A549 (cell line): ENCODE results near the gene CEPT1. TPM values are rescaled to one million over a fixed set of nuclear protein-coding genes. Genes with fewer than 3 reads are reported as not detected.

Source experiments
- ATAC-seq, 2 experiments: fragments of 200-7000 bp in 1 of 2; fragments of >200 bp in 1 of 2; cut with Nextera tagmentation in 1 of 2; cut with Tn5 transposase in 1 of 2; 3 replicates each; pipeline versions ENCODE4 v1.8.0 to v1.9.1; 2018 to 2020; ENCODE audit warnings: mild to moderate bottlenecking in 1 of 2, moderate library complexity in 1 of 2
- CTCF ChIA-PET: fragments of 300-600 bp; sonication (Branson Sonifier 250); formaldehyde crosslinking; extraction: SDS; loops from one replicate; lab custom pipeline; 2021; ENCODE audit warnings: antibody characterized with exemption, inconsistent platforms; lab: Yijun Ruan, JAX
- POLR2A ChIA-PET: fragments of 350-600 bp; formaldehyde crosslinking; extraction: SDS; loops from one replicate; lab custom pipeline; 2021; ENCODE audit warnings: antibody characterized with exemption, inconsistent platforms; lab: Yijun Ruan, JAX
- DNase-seq, 2 experiments: peaks; one replicate each; pipeline versions ENCODE4 v3.0.0 to v3.0.0-alpha.2; 2011 to 2016; ENCODE audit warnings: low read depth in 1 of 2, low spot score in 1 of 2
- FAIRE-seq: peaks from 2 replicates; lab custom pipeline; 2011; peaks lifted over from hg19 to GRCh38; lab: Jason Lieb, UNC
- H3K27ac ChIP-seq, 2 experiments: fragments of >200 bp; sonication (Bioruptor Twin); formaldehyde crosslinking; 3 replicates each; pipeline ENCODE4 v1.5.1; 2016 to 2017
- H3K4me1 ChIP-seq: fragments of >200 bp; sonication (Bioruptor Twin); formaldehyde crosslinking; 3 replicates; pipeline ENCODE4 v1.6.1; 2016
- H3K4me2 ChIP-seq: fragments of >200 bp; sonication (Bioruptor Twin); formaldehyde crosslinking; 3 replicates; pipeline ENCODE4 v1.6.1; 2016
- H3K4me3 ChIP-seq: fragments of >200 bp; sonication (Bioruptor Twin); formaldehyde crosslinking; 3 replicates; pipeline ENCODE4 v1.5.1; 2016
- H3K9me3 ChIP-seq: fragments of >200 bp; sonication (Bioruptor Twin); formaldehyde crosslinking; 3 replicates; pipeline ENCODE4 v1.6.1; 2016
- CEBPB ChIP-seq, 2 experiments: fragments of >200 bp in 1 of 2; sonication (Bioruptor Twin) in 1 of 2; formaldehyde crosslinking in 1 of 2; IDR thresholded peaks; 2 replicates each; pipeline ENCODE4 v1.6.1; 2012 to 2016
- HDAC2 ChIP-seq: fragments of 200-600 bp; sonication (generic); IDR thresholded peaks from 2 replicates; pipeline ENCODE4 v1.6.1; 2016
- HMGXB4 ChIP-seq: fragments of 250-450 bp; sonication (Bioruptor Pico); IDR thresholded peaks from 2 replicates; pipeline ENCODE4 v1.5.0; 2021; ENCODE audit warnings: mild to moderate bottlenecking, moderate library complexity, borderline replicate concordance
- HOXA7 ChIP-seq: fragments of 250-450 bp; sonication (Bioruptor Pico); IDR thresholded peaks from 2 replicates; pipeline ENCODE4 v1.5.0; 2020; ENCODE audit warnings: mild to moderate bottlenecking, moderate library complexity
- KDM1A ChIP-seq: fragments of 200-600 bp; sonication (generic); IDR thresholded peaks from 2 replicates; pipeline ENCODE4 v1.6.1; 2016; ENCODE audit warnings: low read depth, mild to moderate bottlenecking
- MAFK ChIP-seq: fragments of 450-650 bp; IDR thresholded peaks from 2 replicates; pipeline ENCODE4 v1.6.1; 2014; ENCODE audit not compliant: partially characterized antibody
- MAZ ChIP-seq: fragments of 150-350 bp; IDR thresholded peaks from 2 replicates; pipeline ENCODE4 v1.6.1; 2014; ENCODE audit warnings: antibody characterized with exemption, low read depth, low read length, borderline replicate concordance
- NFE2L2 ChIP-seq: fragments of 150-350 bp; conservative IDR thresholded peaks from 2 replicates; pipeline ENCODE4 v1.6.1; 2014; ENCODE audit warnings: low read length
- PHF8 ChIP-seq: fragments of 200-600 bp; sonication (generic); IDR thresholded peaks from 2 replicates; pipeline ENCODE4 v1.6.1; 2016; ENCODE audit warnings: low read depth, mild to moderate bottlenecking, antibody characterized with exemption, moderate library complexity, borderline replicate concordance
- POLR2A ChIP-seq: IDR thresholded peaks from 2 replicates; pipeline ENCODE4 v1.6.1; 2012; ENCODE audit warnings: mild to moderate bottlenecking, low read length
- RCOR1 ChIP-seq: fragments of 150-350 bp; IDR thresholded peaks from 2 replicates; pipeline ENCODE4 v1.6.1; 2014; ENCODE audit warnings: antibody characterized with exemption, low read length, low read depth
- RFX5 ChIP-seq: fragments of 450-650 bp; IDR thresholded peaks from 2 replicates; pipeline ENCODE4 v1.7.1; 2014; ENCODE audit warnings: antibody characterized with exemption, mild to moderate bottlenecking, moderate library complexity
- TP53 ChIP-seq: fragments of 250-450 bp; sonication (Bioruptor Pico); IDR thresholded peaks from 2 replicates; pipeline ENCODE4 v1.5.0; 2021; ENCODE audit warnings: mild to moderate bottlenecking, moderate library complexity
- ZC3H11A ChIP-seq: fragments of 450-650 bp; IDR thresholded peaks from 2 replicates; pipeline ENCODE4 v1.6.1; 2014; ENCODE audit warnings: antibody characterized with exemption, mild to moderate bottlenecking
- ZNF302 ChIP-seq: fragments of 250-450 bp; sonication (Bioruptor Pico); IDR thresholded peaks from 2 replicates; pipeline ENCODE4 v1.9.0; 2021; ENCODE audit warnings: inconsistent platforms, mild to moderate bottlenecking, moderate library complexity
- ZSCAN20 ChIP-seq: fragments of 250-450 bp; sonication (Bioruptor Pico); IDR thresholded peaks from 2 replicates; pipeline ENCODE4 v1.8.0; 2022; ENCODE audit warnings: mild to moderate bottlenecking, moderate library complexity
- WGBS: methylation state at CpG from one replicate; pipeline ENCODE4 v1.1.6; 2017; ENCODE audit errors: missing lambda C conversion rate; 5-methylcytosine and 5-hydroxymethylcytosine counted together
- polyA plus RNA-seq, 4 experiments: library from polyadenylated mRNA; depleted of rRNA in 3 of 4; stranded (reverse); fragments of >200 nt; fragmentation: RNase III in 1 of 4; extraction: RNeasy Plus Mini Kit Qiagen cat#74134 plus additional on column Dnase treatment in 1 of 4; gene quantifications; 2 replicates in 3 of 4; 3 replicates in 1 of 4; pipeline ENCODE4 v1.2.3, GENCODE V29; 2011 to 2017
- TF ChIP-seq, protein P1 (sequence below): fragments of 150-350 bp; IDR thresholded peaks from 2 replicates; pipeline ENCODE4 v1.6.1; 2014; ENCODE audit warnings: low read depth, mild to moderate bottlenecking, low read length
- TF ChIP-seq, protein P2 (sequence below): fragments of 250-450 bp; sonication (Bioruptor Pico); IDR thresholded peaks from 2 replicates; pipeline ENCODE4 v1.5.0; 2020; ENCODE audit warnings: low read depth, mild to moderate bottlenecking, moderate library complexity

Gene CEPT1
- polyA plus RNA-seq, 2 of the 4 experiments (the other 2 are of a cell fraction), result 12.3 to 26.2 TPM

GRCh38 chr1:111192074-111192473 lies 52.1 kb downstream of the CEPT1 start:
- ATAC-seq (peak in 1 of 2 experiments; percentile 18; a peak in 1 of 6 replicates), DNase-seq (no peak), FAIRE-seq (no peak)
- H3K27ac ChIP-seq, result no peak overlapping the region
- 93% methylated on average over 4 of the region's 5 CpGs for WGBS
- no peaks in the 10 kb centered on the region for H3K9me3 ChIP-seq
- POLR2A ChIA-PET, result no interaction called here
- CTCF ChIA-PET, result no interaction called here
- H3K4me3 ChIP-seq, result no peak overlapping the region
- no peak overlapping the region for H3K4me2 ChIP-seq
- TF ChIP-seq MAZ (no peak), RFX5 (no peak), POLR2A (no peak), MAFK (no peak), PHF8 (no peak)
- TF ChIP-seq, protein P1, sequence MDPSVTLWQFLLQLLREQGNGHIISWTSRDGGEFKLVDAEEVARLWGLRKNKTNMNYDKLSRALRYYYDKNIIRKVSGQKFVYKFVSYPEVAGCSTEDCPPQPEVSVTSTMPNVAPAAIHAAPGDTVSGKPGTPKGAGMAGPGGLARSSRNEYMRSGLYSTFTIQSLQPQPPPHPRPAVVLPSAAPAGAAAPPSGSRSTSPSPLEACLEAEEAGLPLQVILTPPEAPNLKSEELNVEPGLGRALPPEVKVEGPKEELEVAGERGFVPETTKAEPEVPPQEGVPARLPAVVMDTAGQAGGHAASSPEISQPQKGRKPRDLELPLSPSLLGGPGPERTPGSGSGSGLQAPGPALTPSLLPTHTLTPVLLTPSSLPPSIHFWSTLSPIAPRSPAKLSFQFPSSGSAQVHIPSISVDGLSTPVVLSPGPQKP, result no peak
- no peaks in the 10 kb centered on the region for H3K4me1 ChIP-seq

DNA sequence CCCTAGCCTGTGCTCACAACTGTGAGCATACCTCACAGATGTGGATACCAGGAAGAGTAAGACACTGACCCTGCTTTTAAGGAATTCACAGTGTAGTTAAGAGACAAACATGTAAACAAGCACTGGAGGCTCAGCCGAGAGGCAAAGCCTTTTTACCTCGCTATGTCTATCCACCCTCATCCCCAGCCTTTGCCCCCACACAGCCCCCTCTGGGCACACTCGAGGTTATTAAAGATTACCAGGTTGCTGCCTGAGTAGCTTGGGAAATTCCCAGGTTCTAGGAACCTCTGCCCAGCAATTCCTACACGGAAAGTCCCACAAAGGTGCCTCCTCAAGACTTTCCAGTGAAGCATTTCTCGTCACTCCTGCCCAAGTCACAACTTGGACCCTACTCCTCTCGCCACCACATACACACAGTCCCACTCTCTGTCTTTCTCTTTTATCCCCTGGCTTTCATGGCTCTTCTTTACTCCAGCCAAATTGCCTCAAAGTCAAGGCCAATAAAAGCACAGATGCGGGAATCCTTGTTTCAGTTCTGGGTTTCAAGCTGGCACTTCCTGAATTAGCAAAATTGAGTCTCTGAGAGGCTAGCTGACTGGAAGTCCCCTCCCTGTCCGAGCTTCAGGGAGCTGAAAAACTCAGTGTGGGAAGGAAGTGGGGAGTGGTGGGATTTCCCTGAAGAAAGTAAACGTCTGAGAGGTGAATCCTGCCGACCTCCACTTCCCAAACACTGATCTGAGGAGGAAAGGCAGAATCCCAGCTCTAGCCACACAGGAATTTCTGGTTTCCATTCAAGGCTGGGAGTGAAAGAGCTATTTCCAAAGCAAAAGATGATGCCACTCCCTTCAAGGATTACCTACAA lies 52.9 kb downstream of the CEPT1 start:
- ChIA-PET CTCF (no interaction called here), POLR2A (no interaction called here)
- 37% methylated on average over 10 of the region's 10 CpGs for WGBS
- DNase-seq (no peak), FAIRE-seq (no peak), ATAC-seq (no peak)
- Histone ChIP-seq H3K27ac (no peak overlapping the region), H3K4me2 (no peak overlapping the region), H3K4me1 (no peaks in the 10 kb centered on the region), H3K4me3 (no peak overlapping the region), H3K9me3 (no peaks in the 10 kb centered on the region)
- no peak for TF ChIP-seq KDM1A
- TF ChIP-seq RCOR1, result no peak
- no peak for TF ChIP-seq ZNF302 (CRISPR knock-in tag)
- TF ChIP-seq TP53 (CRISPR knock-in tag), result no peak
- TF ChIP-seq, protein P2, sequence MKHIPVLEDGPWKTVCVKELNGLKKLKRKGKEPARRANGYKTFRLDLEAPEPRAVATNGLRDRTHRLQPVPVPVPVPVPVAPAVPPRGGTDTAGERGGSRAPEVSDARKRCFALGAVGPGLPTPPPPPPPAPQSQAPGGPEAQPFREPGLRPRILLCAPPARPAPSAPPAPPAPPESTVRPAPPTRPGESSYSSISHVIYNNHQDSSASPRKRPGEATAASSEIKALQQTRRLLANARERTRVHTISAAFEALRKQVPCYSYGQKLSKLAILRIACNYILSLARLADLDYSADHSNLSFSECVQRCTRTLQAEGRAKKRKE (CRISPR knock-in tag), result no peak
- no peak for TF ChIP-seq NFE2L2
- TF ChIP-seq CEBPB (IDR thresholded peaks at IDR 0.05), result no peak
- TF ChIP-seq HMGXB4 (CRISPR knock-in tag), result no peak
- no peak for TF ChIP-seq HDAC2
- no peak for TF ChIP-seq ZC3H11A
- no peak for TF ChIP-seq HOXA7 (CRISPR knock-in tag)

DNA sequence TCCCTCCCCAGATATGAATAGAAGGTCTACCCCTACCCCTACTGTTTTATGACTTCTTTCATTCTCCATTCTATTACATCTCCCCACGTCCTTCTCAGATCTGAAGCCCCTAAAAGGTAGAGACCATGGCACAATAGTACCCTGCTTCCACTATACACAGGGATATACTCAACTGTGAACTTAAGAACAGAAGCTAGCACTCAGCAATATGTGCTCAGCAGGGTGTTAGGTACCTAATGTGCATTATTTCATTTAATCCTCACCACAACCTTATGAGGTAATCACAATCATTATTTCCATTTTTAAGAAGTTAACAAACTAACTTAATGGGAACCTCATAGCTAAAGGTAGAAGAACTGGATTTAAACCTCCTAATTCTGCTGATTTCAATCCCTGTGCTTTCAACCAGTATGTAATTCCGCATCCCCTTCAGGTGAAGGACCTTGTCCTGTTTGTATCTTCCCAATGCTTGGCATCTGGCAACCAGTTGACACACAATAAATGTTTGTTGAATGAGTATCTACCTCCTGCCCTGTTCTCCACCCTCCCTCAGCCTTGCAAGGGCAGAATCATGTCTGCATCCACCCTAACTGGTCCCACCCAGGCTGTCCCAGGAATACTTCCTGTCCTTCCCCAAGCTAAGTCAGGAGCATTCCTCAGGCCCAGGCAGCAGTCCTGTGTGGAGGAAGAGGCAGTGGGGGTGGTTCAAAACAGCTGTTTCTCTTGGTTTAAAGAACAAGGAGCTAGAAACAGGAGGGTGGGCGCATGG lies 53.9 kb downstream of the CEPT1 start:
- H3K9me3 ChIP-seq, result no peaks in the 10 kb centered on the region
- ATAC-seq (no peak), DNase-seq (no peak), FAIRE-seq (no peak)
- TF ChIP-seq RFX5, result no peak
- TF ChIP-seq ZSCAN20 (CRISPR knock-in tag), result no peak
- no peak for TF ChIP-seq KDM1A
- no peak overlapping the region for H3K4me3 ChIP-seq
- no peak overlapping the region for H3K4me2 ChIP-seq
- H3K27ac ChIP-seq, result no peak overlapping the region
- H3K4me1 ChIP-seq, result no peaks in the 10 kb centered on the region
- 90% methylated on average over 3 of the region's 3 CpGs for WGBS
- CTCF ChIA-PET, result no interaction called here
- POLR2A ChIA-PET, result no interaction called here
